Left lung (tissue), 10 donors: ENCODE results near the gene USP2. TPM values are rescaled to one million over a fixed set of nuclear protein-coding genes. Genes with fewer than 3 reads are reported as not detected.
A peak's percentile ranks its signal among the peaks of the same experiment; 100 is the strongest.

Experiments
- ATAC-seq: fragments of 200-7000 bp; cut with Tn5 transposase; one replicate; pipeline ENCODE4 v1.9.1; 2020; ENCODE audit warnings: moderate library complexity
- DNase-seq, 4 donors: peaks; one replicate each; pipeline ENCODE4 v3.0.0-alpha.2; 2013 to 2020
- H3K27ac ChIP-seq, 2 donors: fragments of 200-600 bp; sonication (generic) in 1 of 2; one replicate each; pipeline versions ENCODE4 v1.5.0 to v1.8.0; 2020 to 2021
- H3K27me3 ChIP-seq, 2 donors: fragments of 200-600 bp; sonication (generic) in 1 of 2; one replicate each; pipeline versions ENCODE4 v1.5.0 to v1.8.0; 2020 to 2021
- H3K36me3 ChIP-seq, 2 donors: fragments of 200-600 bp; sonication (generic) in 1 of 2; one replicate each; pipeline versions ENCODE4 v1.5.0 to v1.8.0; 2020 to 2021
- H3K4me1 ChIP-seq, 2 donors: fragments of 200-600 bp; one replicate each; pipeline ENCODE4 v1.8.0; 2021
- H3K4me3 ChIP-seq, 2 donors: fragments of 200-600 bp; sonication (generic) in 1 of 2; one replicate each; pipeline versions ENCODE4 v1.5.0 to v1.8.0; 2020 to 2021; ENCODE audit warnings: mild to moderate bottlenecking in 1 of 2
- H3K9me3 ChIP-seq, 2 donors: fragments of 200-600 bp; sonication (generic) in 1 of 2; one replicate each; pipeline versions ENCODE4 v1.5.0 to v1.8.0; 2020 to 2021
- intact Hi-C, 2 donors: fragments of 100-400 bp; cut with DNase I; formaldehyde crosslinking; loops; one replicate each; pipeline versions ENCODE4 v1.11.2 to v1.14.2; 2022
- microRNA-seq, 2 donors: library from miRNA; unstranded; fragments of <30 nt; microRNA quantifications; one replicate each; pipeline ENCODE4, GENCODE V29; 2019
- polyA plus RNA-seq, 6 donors: library from polyadenylated mRNA; unstranded; fragments of 120-200 nt; gene quantifications; one replicate each; pipeline ENCODE4 v1.2.1, GENCODE V29; 2013; ENCODE audit not compliant: insufficient read length in 6 of 6
- total RNA-seq, 2 donors: library from RNA; stranded (reverse); fragmentation: NEBNext Ultra II Directional; extraction: Animal tissue kit (Norgen Biotek cat#: 25700); gene quantifications; one replicate each; pipeline ENCODE4 v1.2.1, GENCODE V29; 2021
- TF ChIP-seq, protein P1 (sequence below), 2 donors: fragments of 200-600 bp; sonication (generic) in 1 of 2; IDR thresholded peaks; one replicate each; pipeline versions ENCODE4 v1.5.0 to v1.8.0; 2021; ENCODE audit warnings: antibody characterized with exemption in 2 of 2
- donor health status: DM: no; HTN: yes; CAD: no.
- donor health status: DM: no; HTN: no; CAD: no.

Gene USP2
- total and polyA plus RNA-seq, 8 donors: 2.4 to 5.9 (median 3.4) TPM

DNA sequence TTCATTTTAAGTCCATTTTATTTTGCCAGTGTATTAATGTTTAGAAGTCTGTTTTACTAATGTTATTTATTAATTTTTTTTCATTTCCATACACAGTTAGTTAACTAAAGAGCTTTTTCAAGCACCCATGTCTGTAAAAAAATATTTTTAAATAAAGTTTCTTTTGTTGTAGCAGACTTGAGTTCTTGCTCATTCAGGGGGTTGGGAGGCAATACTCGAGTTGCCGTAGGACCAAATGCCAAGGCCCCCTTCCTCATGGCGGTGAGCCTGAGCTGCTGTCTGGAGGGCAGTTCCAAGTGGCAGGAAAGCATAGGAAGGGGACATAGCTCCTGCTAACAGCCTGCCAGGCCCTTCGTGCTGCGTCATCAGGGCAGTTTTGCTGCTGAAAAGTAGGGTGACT, 73.5 kb downstream of the USP2 start:
- no peak for ATAC-seq
- TF ChIP-seq, protein P1, sequence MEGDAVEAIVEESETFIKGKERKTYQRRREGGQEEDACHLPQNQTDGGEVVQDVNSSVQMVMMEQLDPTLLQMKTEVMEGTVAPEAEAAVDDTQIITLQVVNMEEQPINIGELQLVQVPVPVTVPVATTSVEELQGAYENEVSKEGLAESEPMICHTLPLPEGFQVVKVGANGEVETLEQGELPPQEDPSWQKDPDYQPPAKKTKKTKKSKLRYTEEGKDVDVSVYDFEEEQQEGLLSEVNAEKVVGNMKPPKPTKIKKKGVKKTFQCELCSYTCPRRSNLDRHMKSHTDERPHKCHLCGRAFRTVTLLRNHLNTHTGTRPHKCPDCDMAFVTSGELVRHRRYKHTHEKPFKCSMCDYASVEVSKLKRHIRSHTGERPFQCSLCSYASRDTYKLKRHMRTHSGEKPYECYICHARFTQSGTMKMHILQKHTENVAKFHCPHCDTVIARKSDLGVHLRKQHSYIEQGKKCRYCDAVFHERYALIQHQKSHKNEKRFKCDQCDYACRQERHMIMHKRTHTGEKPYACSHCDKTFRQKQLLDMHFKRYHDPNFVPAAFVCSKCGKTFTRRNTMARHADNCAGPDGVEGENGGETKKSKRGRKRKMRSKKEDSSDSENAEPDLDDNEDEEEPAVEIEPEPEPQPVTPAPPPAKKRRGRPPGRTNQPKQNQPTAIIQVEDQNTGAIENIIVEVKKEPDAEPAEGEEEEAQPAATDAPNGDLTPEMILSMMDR (IDR thresholded peaks at IDR 0.05): no peak

DNA sequence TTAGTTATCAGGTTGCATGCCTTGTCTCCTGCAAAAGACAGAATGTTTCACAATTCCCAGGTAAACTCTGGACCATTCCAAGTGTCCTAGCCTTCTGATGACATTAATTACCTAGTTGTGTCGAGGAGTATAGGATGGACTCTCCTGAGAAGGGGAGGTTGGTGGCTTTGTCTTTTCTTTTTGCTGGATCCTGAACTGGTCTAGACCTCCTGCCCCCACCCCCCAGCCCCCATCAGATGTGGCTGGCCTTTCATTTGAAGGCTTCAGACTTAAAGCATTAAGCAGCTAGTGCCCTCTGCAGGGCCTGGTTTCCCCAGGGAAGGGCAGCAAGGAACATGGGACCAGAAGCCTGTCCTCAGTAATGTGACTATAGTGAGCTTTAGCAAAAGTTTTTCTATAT, 74.3 kb downstream of the USP2 start:
- Histone ChIP-seq H3K36me3 (peaks cover 0 to 92% of the 10 kb centered on the region in 2 donors), H3K4me3 (no peak overlapping the region), H3K4me1 (peaks cover 0 to 4% of the 10 kb centered on the region in 2 donors), H3K27me3 (no peaks in the 10 kb centered on the region), H3K9me3 (no peaks in the 10 kb centered on the region), H3K27ac (peak overlapping the region in 1 of 2 donors; percentile 2)
- TF ChIP-seq, protein P1 (IDR thresholded peaks at IDR 0.05): no peak
- no peak for DNase-seq
- no peak for ATAC-seq
- intact Hi-C loops: no loop called here

More for the DNA sequence above, 73.5 kb downstream of the USP2 start:
- no peaks in the 10 kb centered on the region for H3K27me3 ChIP-seq
- peaks cover 0 to 4% of the 10 kb centered on the region in 2 donors for H3K4me1 ChIP-seq
- H3K36me3 ChIP-seq: peaks cover 0 to 84% of the 10 kb centered on the region in 2 donors
- no peaks in the 10 kb centered on the region for H3K9me3 ChIP-seq
- no peak overlapping the region for H3K4me3 ChIP-seq
- H3K27ac ChIP-seq: no peak overlapping the region
- DNase-seq: no peak
- intact Hi-C loops: no loop called here

DNA sequence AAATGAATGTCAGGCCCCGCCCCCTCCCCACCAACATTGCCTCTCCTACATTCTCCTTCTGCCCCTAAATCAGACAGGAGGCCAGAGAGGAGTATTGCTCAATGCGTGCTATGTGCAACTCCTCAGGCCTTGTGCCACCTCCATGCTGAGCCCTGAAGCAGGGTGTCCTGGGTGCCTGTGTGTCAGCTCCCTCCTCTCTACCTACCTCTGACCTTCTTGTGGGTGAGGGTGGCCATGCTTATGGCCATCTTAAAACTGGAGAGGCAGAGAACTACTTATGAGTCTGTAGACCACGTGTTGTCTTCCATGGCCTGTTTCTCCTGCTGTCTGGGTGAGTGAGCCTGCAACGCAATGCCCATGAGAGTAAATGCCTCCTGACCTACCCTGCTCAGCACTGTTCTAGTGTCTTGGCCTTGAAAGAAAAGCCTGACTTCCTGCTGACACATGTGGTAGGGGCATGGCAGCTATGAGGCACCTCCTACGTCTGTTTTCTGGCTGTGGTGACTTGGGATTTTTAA, 75.1 kb downstream of the USP2 start:
- Histone ChIP-seq H3K36me3 (peaks cover 0 to 95% of the 10 kb centered on the region in 2 donors), H3K27ac (peak overlapping the region in 1 of 2 donors; percentile 2)

DNA sequence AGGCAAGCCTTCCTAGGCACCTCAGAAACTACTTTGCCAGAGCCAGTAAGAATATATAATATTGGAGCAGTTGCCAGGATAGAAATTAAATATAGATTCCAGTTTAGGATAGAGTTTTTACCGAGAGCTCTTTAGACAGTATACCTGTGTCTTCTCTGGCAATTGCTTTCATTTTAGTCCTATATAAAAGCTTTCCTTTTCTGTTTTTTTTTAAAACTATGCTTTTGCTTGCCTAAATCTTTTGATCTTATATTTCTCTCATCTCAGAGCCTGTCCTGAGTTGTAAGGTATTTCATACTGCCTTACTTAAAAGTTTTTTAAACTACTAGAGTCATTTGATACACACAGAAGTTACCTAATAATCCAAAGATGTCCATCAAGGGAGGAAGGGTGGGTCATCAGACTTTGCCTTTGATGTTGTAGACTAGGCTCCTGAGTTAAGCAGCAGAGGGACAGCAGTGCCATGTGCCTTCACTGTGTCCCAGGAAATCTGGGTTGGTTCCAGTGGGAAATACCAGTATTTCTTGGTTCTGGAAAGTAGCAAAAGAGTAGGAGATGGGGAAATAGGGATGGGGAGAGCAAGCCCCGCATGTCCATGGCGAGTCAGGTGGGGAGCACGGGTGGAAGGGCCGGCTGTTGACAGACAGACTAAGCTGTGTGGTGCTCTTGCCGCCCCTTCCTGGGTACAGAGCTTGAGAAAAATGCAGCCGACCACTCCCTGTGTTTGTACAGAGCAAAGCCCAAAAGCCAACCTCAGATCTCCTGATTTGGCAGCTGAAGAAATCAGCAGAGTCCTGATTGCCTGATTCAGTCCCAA, 75.7 kb downstream of the USP2 start:
- TF ChIP-seq, protein P1 (IDR thresholded peaks at IDR 0.05): no peak
- no peak for ATAC-seq
- H3K4me3 ChIP-seq: no peak overlapping the region
- H3K27ac ChIP-seq: no peak overlapping the region
- H3K9me3 ChIP-seq: no peaks in the 10 kb centered on the region
- H3K27me3 ChIP-seq: no peaks in the 10 kb centered on the region
- no peak for DNase-seq
- peaks cover 0 to 95% of the 10 kb centered on the region in 2 donors for H3K36me3 ChIP-seq
- intact Hi-C loops: no loop called here
- H3K4me1 ChIP-seq: no peaks in the 10 kb centered on the region

More for the DNA sequence above, 75.1 kb downstream of the USP2 start:
- no peak for ATAC-seq
- no peaks in the 10 kb centered on the region for H3K27me3 ChIP-seq
- intact Hi-C loops: no loop called here
- DNase-seq: no peak
- H3K9me3 ChIP-seq: no peaks in the 10 kb centered on the region
- no peak overlapping the region for H3K4me3 ChIP-seq
- TF ChIP-seq, protein P1 (IDR thresholded peaks at IDR 0.05): no peak
- H3K4me1 ChIP-seq: peaks cover 0 to 3% of the 10 kb centered on the region in 2 donors

Small RNA genes lying within 50 kb of the gene (microRNA-seq; reads per million reads assigned to microRNA genes)
- gene MIR6756: 0.41 to 0.50 reads per million in 2 donors

Other genes with a start within 250 kb of the USP2 start
- gene ABCG4, start 232.6 kb downstream of the USP2 start, total RNA-seq: under 1 TPM; 0.26 to 0.64 TPM
- 1 to 10 TPM; 1.1 to 1.5 (median 1.3) TPM for gene ABCG4, start 232.6 kb downstream of the USP2 start, polyA plus RNA-seq
- 10 to 100 TPM; 15.0 to 15.7 TPM for gene NLRX1, start 213.0 kb downstream of the USP2 start, total RNA-seq
- 10 to 100 TPM in 5 of 6 donors, 1 to 10 TPM in 1; 9.9 to 12.5 (median 11.8) TPM for gene NLRX1, start 213.0 kb downstream of the USP2 start, polyA plus RNA-seq
- not detected for gene NHERF4, start 196.2 kb downstream of the USP2 start, total RNA-seq
- 1 to 10 TPM in 3 of 6 donors, under 1 TPM in 3; 0.77 to 1.3 (median 1.1) TPM for gene NHERF4, start 196.2 kb downstream of the USP2 start, polyA plus RNA-seq
- gene CBL, start 175.4 kb downstream of the USP2 start, total RNA-seq: 10 to 100 TPM; 22.0 to 36.6 TPM
- gene CBL, start 175.4 kb downstream of the USP2 start, polyA plus RNA-seq: 10 to 100 TPM; 18.9 to 24.5 (median 21.6) TPM
- gene MCAM, start 64.6 kb downstream of the USP2 start, total RNA-seq: 10 to 100 TPM; 59.5 to 87.5 TPM
- 100 to 1,000 TPM in 5 of 6 donors, 10 to 100 TPM in 1; 94.8 to 149 (median 123) TPM for gene MCAM, start 64.6 kb downstream of the USP2 start, polyA plus RNA-seq
- gene RNF26, start 47.2 kb downstream of the USP2 start, total RNA-seq: 10 to 100 TPM; 22.0 to 28.3 TPM
- 10 to 100 TPM; 24.1 to 37.0 (median 28.5) TPM for gene RNF26, start 47.2 kb downstream of the USP2 start, polyA plus RNA-seq
- gene C1QTNF5, start 40.8 kb downstream of the USP2 start, total RNA-seq: 10 to 100 TPM; 20.0 to 33.3 TPM
- gene C1QTNF5, start 40.8 kb downstream of the USP2 start, polyA plus RNA-seq: 10 to 100 TPM; 39.7 to 52.0 (median 46.2) TPM
- not detected for gene MFRP, start 35.0 kb downstream of the USP2 start, total RNA-seq
- under 1 TPM in 2 of 6 donors, not detected in 4; 0.04 to 0.07 TPM for gene MFRP, start 35.0 kb downstream of the USP2 start, polyA plus RNA-seq
- 100 to 1,000 TPM in 1 of 2 donors, 10 to 100 TPM in 1; 46.6 to 130 TPM for gene THY1, start 41.5 kb upstream of the USP2 start, total RNA-seq
- gene THY1, start 41.5 kb upstream of the USP2 start, polyA plus RNA-seq: 10 to 100 TPM; 28.7 to 54.4 (median 44.5) TPM